H9 (cell line): ENCODE data around the gene GNG3. TPM values are rescaled to one million over a fixed set of nuclear protein-coding genes. Genes with fewer than 3 reads are reported as not detected.
"Not testable (repeated sequence)": the region's sequence is repeated elsewhere in the genome, so short reads cannot be mapped to it uniquely, and the experiment has no call there.

Experiments
- DNase-seq: peaks from one replicate; pipeline ENCODE4 v3.0.0-alpha.2; 2017
- H2AFZ ChIP-seq: one replicate; pipeline ENCODE4 v1.6.1; 2013; ENCODE audit warnings: mild to moderate bottlenecking, low read length, control low read depth, moderate library complexity
- H2AK5ac ChIP-seq: 2 replicates; pipeline ENCODE4 v1.6.1; 2013; ENCODE audit warnings: low read length, control low read depth, mixed read lengths; ENCODE audit not compliant: insufficient read length
- H2BK120ac ChIP-seq: one replicate; pipeline ENCODE4 v1.6.1; 2013; ENCODE audit warnings: low read depth, mild to moderate bottlenecking, low read length, control low read depth, inconsistent platforms; ENCODE audit not compliant: poor library complexity, severe bottlenecking
- H2BK12ac ChIP-seq: 2 replicates; pipeline ENCODE4 v1.6.1; 2013; ENCODE audit warnings: low read length, control low read depth, mixed read lengths, low read depth; ENCODE audit not compliant: insufficient read length
- H2BK15ac ChIP-seq: 2 replicates; pipeline ENCODE4 v1.6.1; 2013; ENCODE audit warnings: low read depth, low read length, control low read depth
- H2BK20ac ChIP-seq: one replicate; pipeline ENCODE4 v1.6.1; 2013; ENCODE audit warnings: low read depth, mild to moderate bottlenecking, low read length, control low read depth, inconsistent platforms; ENCODE audit not compliant: poor library complexity, severe bottlenecking
- H2BK5ac ChIP-seq: 2 replicates; pipeline ENCODE4 v1.6.1; 2013; ENCODE audit warnings: low read length, control low read depth, mixed read lengths; ENCODE audit not compliant: insufficient read length
- H3K14ac ChIP-seq: 2 replicates; pipeline ENCODE4 v1.6.1; 2013; ENCODE audit warnings: low read length, control low read depth; ENCODE audit not compliant: insufficient read depth
- H3K18ac ChIP-seq: 2 replicates; pipeline ENCODE4 v1.6.1; 2013; ENCODE audit warnings: low read depth, mild to moderate bottlenecking, mixed read lengths, low read length, control low read depth; ENCODE audit not compliant: insufficient read length
- H3K23ac ChIP-seq: 2 replicates; pipeline ENCODE4 v1.6.1; 2013; ENCODE audit warnings: low read length, control low read depth, mixed read lengths, low read depth; ENCODE audit not compliant: insufficient read length
- H3K23me2 ChIP-seq: 2 replicates; pipeline ENCODE4 v1.6.1; 2013; ENCODE audit warnings: low read depth, mild to moderate bottlenecking, mixed read lengths, low read length, control low read depth; ENCODE audit not compliant: insufficient read length, poor library complexity, severe bottlenecking
- H3K27ac ChIP-seq: 2 replicates; pipeline ENCODE4 v1.5.1; 2013; ENCODE audit warnings: low read length, control low read depth, mixed read lengths, low read depth; ENCODE audit not compliant: insufficient read length
- H3K27me3 ChIP-seq: 2 replicates; pipeline ENCODE4 v1.6.1; 2013; ENCODE audit warnings: low read length, control low read depth, inconsistent platforms; ENCODE audit not compliant: insufficient read depth
- H3K4ac ChIP-seq: 2 replicates; pipeline ENCODE4 v1.6.1; 2013; ENCODE audit warnings: low read depth, mild to moderate bottlenecking, control low read depth, inconsistent platforms, low read length, moderate library complexity
- H3K4me1 ChIP-seq: 2 replicates; pipeline ENCODE4 v1.6.1; 2013; ENCODE audit warnings: low read length, control low read depth, inconsistent platforms; ENCODE audit not compliant: insufficient read depth
- H3K4me2 ChIP-seq: 2 replicates; pipeline ENCODE4 v1.6.1; 2013; ENCODE audit warnings: low read length, control low read depth, mixed read lengths; ENCODE audit not compliant: insufficient read length, insufficient read depth
- H3K56ac ChIP-seq: 2 replicates; pipeline ENCODE4 v1.6.1; 2013; ENCODE audit warnings: low read depth, mild to moderate bottlenecking, mixed read lengths, low read length, control low read depth; ENCODE audit not compliant: insufficient read length
- H3K79me1 ChIP-seq: 2 replicates; pipeline ENCODE4 v1.6.1; 2013; ENCODE audit warnings: low read depth, mild to moderate bottlenecking, moderate library complexity, low read length, control low read depth, inconsistent platforms; ENCODE audit not compliant: insufficient read depth, poor library complexity, severe bottlenecking
- H3K79me2 ChIP-seq: 2 replicates; pipeline ENCODE4 v1.6.1; 2013; ENCODE audit warnings: low read length, control low read depth, inconsistent platforms; ENCODE audit not compliant: insufficient read depth
- H3K9ac ChIP-seq: 2 replicates; pipeline ENCODE4 v1.6.1; 2013; ENCODE audit warnings: low read length, control low read depth, mixed read lengths; ENCODE audit not compliant: insufficient read length; ENCODE audit errors: extremely low read depth
- H3K9me3 ChIP-seq: one replicate; pipeline ENCODE4 v1.6.1; 2013; ENCODE audit warnings: low read depth, low read length, inconsistent platforms; ENCODE audit not compliant: control insufficient read depth
- H3T11ph ChIP-seq: one replicate; pipeline ENCODE4 v1.6.1; 2013; ENCODE audit warnings: mild to moderate bottlenecking, low read length, control low read depth, inconsistent platforms
- H4K20me1 ChIP-seq: one replicate; pipeline ENCODE4 v1.6.1; 2013; ENCODE audit not compliant: control insufficient read depth, insufficient read length, insufficient read depth
- H4K5ac ChIP-seq: 2 replicates; pipeline ENCODE4 v1.6.1; 2013; ENCODE audit warnings: low read depth, mild to moderate bottlenecking, mixed read lengths, low read length, control low read depth; ENCODE audit not compliant: insufficient read length
- H4K8ac ChIP-seq: replicated peaks from 2 replicates; pipeline ENCODE4 v1.6.1; 2013; ENCODE audit warnings: low read length, control low read depth, mixed read lengths, low read depth; ENCODE audit not compliant: insufficient read length
- H4K91ac ChIP-seq: 2 replicates; pipeline ENCODE4 v1.6.1; 2013; ENCODE audit warnings: low read depth, mild to moderate bottlenecking, moderate library complexity, mixed read lengths, low read length, control low read depth; ENCODE audit not compliant: insufficient read length
- H3K27ac Mint-ChIP-seq, 3 experiments: 2 replicates in 2 of 3; 3 replicates in 1 of 3; pipeline ENCODE4 v1.8.0; 2020 to 2021; ENCODE audit warnings: mixed read lengths in 3 of 3, mild to moderate bottlenecking in 1 of 3, moderate library complexity in 1 of 3
- H3K27me3 Mint-ChIP-seq: 2 replicates; pipeline ENCODE4 v1.8.0; 2021; ENCODE audit warnings: low read depth, mild to moderate bottlenecking, moderate library complexity, mixed read lengths
- H3K36me3 Mint-ChIP-seq, 3 experiments: 2 replicates in 2 of 3; 3 replicates in 1 of 3; pipeline ENCODE4 v1.8.0; 2020 to 2021; ENCODE audit warnings: low read depth in 3 of 3, mixed read lengths in 3 of 3; ENCODE audit not compliant: insufficient read depth in 1 of 3
- H3K4me1 Mint-ChIP-seq, 2 experiments: 2 replicates each; pipeline ENCODE4 v1.8.0; 2020; ENCODE audit warnings: mixed read lengths in 2 of 2
- H3K4me3 Mint-ChIP-seq, 2 experiments: 2 replicates in 1 of 2; 3 replicates in 1 of 2; pipeline ENCODE4 v1.8.0; 2020 to 2021; ENCODE audit warnings: mild to moderate bottlenecking in 2 of 2, mixed read lengths in 2 of 2, moderate library complexity in 1 of 2
- H3K9me3 Mint-ChIP-seq, 2 experiments: 2 replicates in 1 of 2; 3 replicates in 1 of 2; pipeline ENCODE4 v1.8.0; 2020; ENCODE audit warnings: mild to moderate bottlenecking in 2 of 2, mixed read lengths in 2 of 2, moderate library complexity in 1 of 2
- WGBS: extraction: QIAGEN DNeasy Blood & Tissue Kit; methylation state at CpG from one replicate; pipeline ENCODE4 v1.1.7; 2013; ENCODE audit warnings: missing lambda C conversion rate, low lambda C conversion rate, mixed read lengths; ENCODE audit not compliant: insufficient read length; ENCODE audit errors: extremely low coverage; 5-methylcytosine and 5-hydroxymethylcytosine counted together
- total RNA-seq: library from RNA; stranded (reverse); gene quantifications from 2 replicates; pipeline ENCODE4 v1.2.1, GENCODE V29; 2021
- TF ChIP-seq, protein P1 (sequence below): fragments of 200-600 bp; sonication (generic); conservative IDR thresholded peaks from 3 replicates; pipeline ENCODE4 v1.8.0; 2021; ENCODE audit warnings: antibody characterized with exemption, mild to moderate bottlenecking

The GNG3 gene
- total RNA-seq, 1 experiment from 2014 or later, result 3.2 TPM

DNA sequence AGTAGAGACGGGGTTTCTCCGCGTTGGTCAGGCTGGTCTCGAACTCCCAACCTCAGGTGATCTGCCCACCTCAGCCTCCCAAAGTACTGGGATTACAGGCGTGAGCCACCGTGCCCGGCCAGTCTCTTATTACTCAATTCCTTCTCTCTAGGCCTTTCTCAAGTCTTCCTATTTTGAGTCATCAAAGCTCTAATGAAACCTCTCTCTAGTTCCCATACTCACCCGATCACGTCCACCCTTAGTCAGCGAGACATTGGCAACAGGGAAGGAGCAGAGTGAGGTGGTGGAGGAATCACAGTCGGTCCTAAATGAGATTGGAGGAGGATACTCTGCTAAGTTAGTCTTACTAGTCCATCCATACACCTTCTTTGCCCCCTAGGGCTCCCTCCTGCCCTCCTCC lies 5.2 kb upstream of the GNG3 start:
- no peak overlapping the region for H3K4ac ChIP-seq
- H2AFZ ChIP-seq, result no peak overlapping the region
- H3K4me1 ChIP-seq, result no peaks in the 10 kb centered on the region
- H3K27ac Mint-ChIP-seq, result peak overlapping the region in 2 of 3 experiments; percentile 16 to 68; a peak in 3 of 7 replicates
- H3K27me3 Mint-ChIP-seq, result no peaks in the 10 kb centered on the region
- H3K23me2 ChIP-seq, result peaks cover 10% of the 10 kb centered on the region
- no peaks in the 10 kb centered on the region for H4K20me1 ChIP-seq
- H3K56ac ChIP-seq, result no peak overlapping the region
- no peak overlapping the region for H3T11ph ChIP-seq
- no peak overlapping the region for H2AK5ac ChIP-seq
- no CpG with 5 or more reads among the region's 11 CpGs for WGBS
- DNase-seq, result no peak
- no peak overlapping the region for H4K5ac ChIP-seq
- no peaks in the 10 kb centered on the region; the same call in 1 of the 2 replicates for H3K79me2 ChIP-seq
- H3K9me3 ChIP-seq, result no peaks in the 10 kb centered on the region
- no peak overlapping the region for H4K8ac ChIP-seq
- H3K27me3 ChIP-seq, result no peaks in the 10 kb centered on the region
- peaks cover 23 to 42% (median 32%) of the 10 kb centered on the region in 3 experiments; a peak in 6 of 7 replicates for H3K36me3 Mint-ChIP-seq
- TF ChIP-seq, protein P1, sequence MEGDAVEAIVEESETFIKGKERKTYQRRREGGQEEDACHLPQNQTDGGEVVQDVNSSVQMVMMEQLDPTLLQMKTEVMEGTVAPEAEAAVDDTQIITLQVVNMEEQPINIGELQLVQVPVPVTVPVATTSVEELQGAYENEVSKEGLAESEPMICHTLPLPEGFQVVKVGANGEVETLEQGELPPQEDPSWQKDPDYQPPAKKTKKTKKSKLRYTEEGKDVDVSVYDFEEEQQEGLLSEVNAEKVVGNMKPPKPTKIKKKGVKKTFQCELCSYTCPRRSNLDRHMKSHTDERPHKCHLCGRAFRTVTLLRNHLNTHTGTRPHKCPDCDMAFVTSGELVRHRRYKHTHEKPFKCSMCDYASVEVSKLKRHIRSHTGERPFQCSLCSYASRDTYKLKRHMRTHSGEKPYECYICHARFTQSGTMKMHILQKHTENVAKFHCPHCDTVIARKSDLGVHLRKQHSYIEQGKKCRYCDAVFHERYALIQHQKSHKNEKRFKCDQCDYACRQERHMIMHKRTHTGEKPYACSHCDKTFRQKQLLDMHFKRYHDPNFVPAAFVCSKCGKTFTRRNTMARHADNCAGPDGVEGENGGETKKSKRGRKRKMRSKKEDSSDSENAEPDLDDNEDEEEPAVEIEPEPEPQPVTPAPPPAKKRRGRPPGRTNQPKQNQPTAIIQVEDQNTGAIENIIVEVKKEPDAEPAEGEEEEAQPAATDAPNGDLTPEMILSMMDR, result no peak
- H3K4me2 ChIP-seq, result no peak overlapping the region
- no peaks in the 10 kb centered on the region for H3K9me3 Mint-ChIP-seq
- H4K91ac ChIP-seq, result no peak overlapping the region
- no peak overlapping the region for H3K14ac ChIP-seq
- no peaks in the 10 kb centered on the region for H3K79me1 ChIP-seq
- peaks cover 14 to 15% of the 10 kb centered on the region in 2 experiments for H3K4me1 Mint-ChIP-seq
- no peak overlapping the region for H3K27ac ChIP-seq
- H2BK5ac ChIP-seq, result no peak overlapping the region
- H3K4me3 Mint-ChIP-seq, result no peak overlapping the region; a peak in 1 of 5 replicates
- no peak overlapping the region for H2BK20ac ChIP-seq
- H2BK120ac ChIP-seq, result no peak overlapping the region
- H3K18ac ChIP-seq, result no peak overlapping the region
- H3K23ac ChIP-seq, result no peak overlapping the region
- H2BK15ac ChIP-seq, result no peak overlapping the region
- H3K9ac ChIP-seq, result no peak overlapping the region
- no peak overlapping the region for H2BK12ac ChIP-seq

DNA sequence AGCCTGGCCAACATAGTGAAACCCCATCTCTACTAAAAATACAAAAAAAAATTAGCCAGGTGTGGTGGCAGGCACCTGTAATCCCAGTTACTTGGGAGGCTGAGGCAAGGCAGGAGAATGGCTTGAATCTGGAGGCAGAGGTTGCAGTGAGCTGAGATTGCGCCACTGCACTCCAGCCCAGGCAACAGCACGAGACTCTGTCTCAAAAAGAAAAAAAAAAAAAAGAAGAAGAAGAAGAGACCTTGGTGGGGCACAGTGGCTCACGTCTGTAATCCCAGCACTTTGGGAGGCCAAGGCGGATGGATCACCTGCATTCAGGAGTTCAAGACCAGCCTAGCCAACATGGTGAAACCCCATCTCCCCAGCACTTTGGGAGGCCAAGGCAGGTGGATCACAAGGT lies 3.6 kb upstream of the GNG3 start:
- H3K9ac ChIP-seq, H3K56ac ChIP-seq, H3K27me3 Mint-ChIP-seq, H3K4me3 Mint-ChIP-seq, H3K14ac ChIP-seq, H3K23ac ChIP-seq, H2AFZ ChIP-seq, H2BK120ac ChIP-seq, H3K4me2 ChIP-seq, H2BK12ac ChIP-seq, H2BK20ac ChIP-seq, H3K27ac Mint-ChIP-seq, H3K79me1 ChIP-seq, H3K4ac ChIP-seq, H3K79me2 ChIP-seq, H4K20me1 ChIP-seq, H3K9me3 Mint-ChIP-seq, H4K5ac ChIP-seq, H2AK5ac ChIP-seq, H3K9me3 ChIP-seq, H4K91ac ChIP-seq, H2BK5ac ChIP-seq, DNase-seq, H3K18ac ChIP-seq, H3K27me3 ChIP-seq, H3K4me1 ChIP-seq, H4K8ac ChIP-seq, H3T11ph ChIP-seq, H2BK15ac ChIP-seq, H3K27ac ChIP-seq: not testable (repeated sequence)
- no CpG with 5 or more reads among the region's 4 CpGs for WGBS
- Mint-ChIP-seq H3K4me1 (peaks cover 26 to 30% of the 10 kb centered on the region in 2 experiments), H3K36me3 (peaks cover 22 to 36% (median 23%) of the 10 kb centered on the region in 3 experiments)
- peaks cover 14% of the 10 kb centered on the region for H3K23me2 ChIP-seq
